Calu3 (cell line): Measurements from ENCODE around the gene FOXD2. TPM values are rescaled to one million over a fixed set of nuclear protein-coding genes. Genes with fewer than 3 reads are reported as not detected.

ENCODE experiments used
- BruUV-seq: library from RNA; stranded (reverse); fragments of 400-500 nt; replicated peaks from 2 replicates; lab custom pipeline; 2021; lab: Mats Ljungman, UMichigan
- CTCF ChIA-PET: fragments of 300-600 bp; sonication (Branson Sonifier 250); formaldehyde crosslinking; loops from one replicate; lab custom pipeline; 2022; ENCODE audit warnings: antibody characterized with exemption; lab: Charles Lee
- DNase-seq: peaks from one replicate; pipeline ENCODE4 v3.0.0; 2022
- H3K27ac Mint-ChIP-seq: one replicate; pipeline ENCODE4 v1.8.0; 2022; ENCODE audit warnings: mixed read lengths; ENCODE audit not compliant: unreplicated experiment
- H3K27me3 Mint-ChIP-seq: one replicate; pipeline ENCODE4 v1.8.0; 2022; ENCODE audit warnings: mixed read lengths; ENCODE audit not compliant: unreplicated experiment
- H3K36me3 Mint-ChIP-seq: one replicate; pipeline ENCODE4 v1.8.0; 2022; ENCODE audit warnings: mild to moderate bottlenecking, moderate library complexity, mixed read lengths; ENCODE audit not compliant: insufficient read depth, unreplicated experiment
- H3K4me1 Mint-ChIP-seq: one replicate; pipeline ENCODE4 v1.8.0; 2022; ENCODE audit warnings: mild to moderate bottlenecking, low read depth, mixed read lengths; ENCODE audit not compliant: unreplicated experiment
- H3K4me3 Mint-ChIP-seq: one replicate; pipeline ENCODE4 v1.8.0; 2022; ENCODE audit warnings: mild to moderate bottlenecking, low read depth, moderate library complexity, mixed read lengths; ENCODE audit not compliant: unreplicated experiment
- H3K9me3 Mint-ChIP-seq: one replicate; pipeline ENCODE4 v1.8.0; 2022; ENCODE audit warnings: low read depth, mixed read lengths; ENCODE audit not compliant: unreplicated experiment
- intact Hi-C: fragments of 100-400 bp; cut with micrococcal nuclease; formaldehyde crosslinking; loops from one replicate; pipeline ENCODE4 v1.10.0; 2022; ENCODE audit not compliant: unreplicated experiment
- total RNA-seq: library from RNA; stranded (reverse); gene quantifications from 2 replicates; pipeline ENCODE4 v1.2.3, GENCODE V29; 2022
- TF ChIP-seq, protein P1 (sequence below): fragments of 200-600 bp; IDR thresholded peaks from one replicate; pipeline ENCODE4 v1.8.0; 2022; ENCODE audit warnings: antibody characterized with exemption; ENCODE audit not compliant: unreplicated experiment

FOXD2 gene
- total RNA-seq, 1 experiment from 2014 or later: 0.68 TPM

DNA sequence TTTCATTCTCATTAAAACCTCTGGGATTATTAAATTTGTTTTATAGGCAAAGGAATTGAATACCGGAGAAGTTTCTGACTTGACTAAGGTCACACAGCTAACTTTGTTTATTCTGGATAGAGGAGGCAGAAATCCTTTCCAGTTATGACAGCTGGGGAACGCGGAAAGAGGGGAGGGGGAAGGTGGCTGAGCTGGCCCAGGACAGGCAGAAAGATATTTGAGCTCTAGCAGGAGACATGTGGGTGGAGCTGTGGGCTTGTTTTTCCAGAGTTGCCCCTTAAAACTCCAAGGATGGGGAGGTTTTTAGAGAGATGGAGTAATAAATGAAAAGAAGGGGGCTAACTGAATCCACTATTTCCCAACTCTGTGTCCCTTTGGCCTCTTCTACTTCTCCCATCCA, 27.8 kb downstream of the FOXD2 start:
- intact Hi-C loops: no loop called here
- TF ChIP-seq, protein P1, sequence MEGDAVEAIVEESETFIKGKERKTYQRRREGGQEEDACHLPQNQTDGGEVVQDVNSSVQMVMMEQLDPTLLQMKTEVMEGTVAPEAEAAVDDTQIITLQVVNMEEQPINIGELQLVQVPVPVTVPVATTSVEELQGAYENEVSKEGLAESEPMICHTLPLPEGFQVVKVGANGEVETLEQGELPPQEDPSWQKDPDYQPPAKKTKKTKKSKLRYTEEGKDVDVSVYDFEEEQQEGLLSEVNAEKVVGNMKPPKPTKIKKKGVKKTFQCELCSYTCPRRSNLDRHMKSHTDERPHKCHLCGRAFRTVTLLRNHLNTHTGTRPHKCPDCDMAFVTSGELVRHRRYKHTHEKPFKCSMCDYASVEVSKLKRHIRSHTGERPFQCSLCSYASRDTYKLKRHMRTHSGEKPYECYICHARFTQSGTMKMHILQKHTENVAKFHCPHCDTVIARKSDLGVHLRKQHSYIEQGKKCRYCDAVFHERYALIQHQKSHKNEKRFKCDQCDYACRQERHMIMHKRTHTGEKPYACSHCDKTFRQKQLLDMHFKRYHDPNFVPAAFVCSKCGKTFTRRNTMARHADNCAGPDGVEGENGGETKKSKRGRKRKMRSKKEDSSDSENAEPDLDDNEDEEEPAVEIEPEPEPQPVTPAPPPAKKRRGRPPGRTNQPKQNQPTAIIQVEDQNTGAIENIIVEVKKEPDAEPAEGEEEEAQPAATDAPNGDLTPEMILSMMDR: no peak
- Mint-ChIP-seq H3K4me3 (no peak overlapping the region), H3K36me3 (no peaks in the 10 kb centered on the region), H3K9me3 (no peaks in the 10 kb centered on the region), H3K27ac (no peak overlapping the region), H3K4me1 (no peaks in the 10 kb centered on the region), H3K27me3 (peaks cover 33% of the 10 kb centered on the region)
- CTCF ChIA-PET: no interaction called here
- no peak for DNase-seq
- no TSS peak for BruUV-seq

DNA sequence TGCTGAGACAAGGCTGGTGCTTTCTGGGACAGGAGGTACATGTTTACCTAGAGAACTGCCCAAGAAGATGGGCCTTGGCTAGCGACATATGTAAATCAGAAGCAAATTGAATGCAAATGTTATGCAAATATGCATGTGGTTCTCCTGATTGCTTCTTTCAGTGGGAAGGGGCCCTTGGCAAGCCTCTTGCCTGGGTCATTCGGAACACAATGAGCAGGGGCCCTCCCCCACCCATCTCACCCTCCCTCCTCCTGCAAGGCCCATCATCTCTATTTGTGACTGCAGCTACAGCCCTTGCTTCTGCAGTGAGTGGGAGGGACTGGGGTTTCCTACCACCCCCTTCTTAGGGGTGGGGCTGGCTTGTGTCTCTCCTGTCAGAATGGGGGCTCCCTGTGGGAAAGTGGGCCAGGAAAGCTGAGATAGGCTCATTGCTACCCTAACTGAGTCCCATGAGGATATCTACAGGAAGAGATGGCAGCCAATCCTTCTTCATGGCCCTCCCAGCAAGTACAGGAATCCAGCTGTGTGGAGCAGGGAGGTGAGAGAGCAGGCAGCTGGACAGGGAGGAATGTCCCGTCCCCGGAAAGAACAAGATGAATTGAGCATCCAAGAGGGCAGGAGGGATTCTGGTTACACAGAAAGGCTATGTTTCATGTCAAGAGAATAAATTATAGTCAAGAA, 31.0 kb downstream of the FOXD2 start:
- CTCF ChIA-PET: no interaction called here
- Mint-ChIP-seq H3K36me3 (no peaks in the 10 kb centered on the region), H3K9me3 (no peaks in the 10 kb centered on the region), H3K4me1 (no peaks in the 10 kb centered on the region), H3K4me3 (no peak overlapping the region), H3K27me3 (peaks cover under 1% of the 10 kb centered on the region), H3K27ac (no peak overlapping the region)
- DNase-seq: no peak
- intact Hi-C loops: no loop called here
- TF ChIP-seq, protein P1: no peak
- BruUV-seq: no TSS peak

DNA sequence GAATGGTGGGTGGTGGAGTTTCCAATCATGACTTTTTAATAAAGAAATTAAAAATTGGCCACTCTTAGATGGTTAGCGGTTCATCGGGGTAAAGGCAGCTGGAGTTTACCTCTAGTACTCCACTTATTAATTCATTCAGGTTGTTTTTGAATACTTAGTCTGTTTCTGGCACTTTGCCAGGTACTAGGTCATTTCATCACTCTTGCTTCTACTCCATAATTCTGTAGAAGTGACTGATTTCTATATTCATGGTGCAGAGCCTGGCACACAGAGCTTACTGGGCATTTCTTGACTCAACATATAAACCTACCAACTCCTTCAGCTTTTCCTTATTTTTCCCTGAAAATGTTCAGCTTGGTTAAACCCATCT, 31.5 kb downstream of the FOXD2 start:
- Mint-ChIP-seq H3K27ac (no peak overlapping the region), H3K4me3 (no peak overlapping the region), H3K36me3 (no peaks in the 10 kb centered on the region), H3K4me1 (no peaks in the 10 kb centered on the region), H3K27me3 (no peaks in the 10 kb centered on the region), H3K9me3 (no peaks in the 10 kb centered on the region)
- BruUV-seq: no TSS peak
- CTCF ChIA-PET: no interaction called here
- no peak for DNase-seq
- intact Hi-C loops: no loop called here
- TF ChIP-seq, protein P1: no peak

DNA sequence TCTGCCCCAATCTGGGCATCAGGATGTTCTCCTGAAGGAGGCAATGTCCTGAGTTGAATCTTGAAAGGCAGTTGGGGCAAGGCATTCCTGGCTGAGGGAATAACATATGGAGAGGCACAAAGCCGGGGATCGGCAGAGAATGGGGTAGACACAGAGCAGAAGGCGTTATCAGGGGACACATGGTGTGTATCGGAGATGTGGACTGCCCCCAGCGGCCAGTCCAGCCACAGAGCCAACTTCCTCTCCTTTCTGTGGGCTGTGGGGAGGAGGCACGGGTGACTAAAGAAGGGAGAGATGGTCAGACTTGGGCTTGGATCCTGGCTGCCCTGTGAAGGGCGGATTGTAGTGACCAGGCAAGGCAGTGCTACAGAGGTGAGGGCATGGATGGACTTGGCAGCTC, 32.1 kb downstream of the FOXD2 start:
- no peak overlapping the region for H3K4me3 Mint-ChIP-seq
- intact Hi-C loops: no loop called here
- CTCF ChIA-PET: no interaction called here
- no peaks in the 10 kb centered on the region for H3K27me3 Mint-ChIP-seq
- no TSS peak for BruUV-seq
- TF ChIP-seq, protein P1: no peak
- no peaks in the 10 kb centered on the region for H3K4me1 Mint-ChIP-seq
- H3K9me3 Mint-ChIP-seq: no peaks in the 10 kb centered on the region
- H3K27ac Mint-ChIP-seq: no peak overlapping the region
- H3K36me3 Mint-ChIP-seq: no peaks in the 10 kb centered on the region
- DNase-seq: no peak
